Kasumi-1 (cell line): ENCODE measurements around the gene DNAH3.
"Not testable (repeated sequence)": the region's sequence is repeated elsewhere in the genome, so short reads cannot be mapped to it uniquely, and the experiment has no call there.

Experiments used
- DNase-seq, 2 experiments: peaks; one replicate each; lab custom pipeline; 2025; lab: John Stamatoyannopoulos, UW

Gene DNAH3

GRCh38 chr16:20997147-20997546, 153.5 kb downstream of the DNAH3 start:
- no peak for DNase-seq

GRCh38 chr16:20995711-20996110, 154.9 kb downstream of the DNAH3 start:
- no peak for DNase-seq

GRCh38 chr16:20989496-20990070, 161.1 kb downstream of the DNAH3 start:
- DNase-seq: not testable (repeated sequence)

- no peak for DNase-seq
These were observed 163.6 kb downstream of the DNAH3 start for GRCh38 chr16:20987049-20987448.

GRCh38 chr16:20984019-20984418, 166.6 kb downstream of the DNAH3 start:
- no peak for DNase-seq

- peak in 1 of 2 experiments; percentile 0 for DNase-seq
These were observed 174.1 kb downstream of the DNAH3 start for GRCh38 chr16:20976576-20976975.

- DNase-seq: not testable (repeated sequence)
These were observed 177.4 kb downstream of the DNAH3 start for GRCh38 chr16:20973201-20973600.

GRCh38 chr16:20971401-20971800, 179.2 kb downstream of the DNAH3 start:
- DNase-seq: no peak

GRCh38 chr16:20969386-20969785, 181.3 kb downstream of the DNAH3 start:
- no peak for DNase-seq

- DNase-seq: no peak
These were observed 181.9 kb downstream of the DNAH3 start for GRCh38 chr16:20968765-20969164.

GRCh38 chr16:20960899-20961298, 189.7 kb downstream of the DNAH3 start:
- DNase-seq: no peak

GRCh38 chr16:20957153-20957552, 193.5 kb downstream of the DNAH3 start:
- no peak for DNase-seq

GRCh38 chr16:20956319-20956718, 194.3 kb downstream of the DNAH3 start:
- no peak for DNase-seq

GRCh38 chr16:20954574-20954973, 196.1 kb downstream of the DNAH3 start:
- DNase-seq: no peak

GRCh38 chr16:20952139-20952920, 198.3 kb downstream of the DNAH3 start:
- DNase-seq: no peak

- no peak for DNase-seq
These were observed 200.4 kb downstream of the DNAH3 start for GRCh38 chr16:20950294-20950693.

- no peak for DNase-seq
These were observed 201.0 kb downstream of the DNAH3 start for GRCh38 chr16:20949660-20950059.

- DNase-seq: no peak
These were observed 202.2 kb downstream of the DNAH3 start for GRCh38 chr16:20948444-20948843.

- no peak for DNase-seq
These were observed 204.5 kb downstream of the DNAH3 start for GRCh38 chr16:20946015-20946629.

GRCh38 chr16:20945575-20945875, 205.1 kb downstream of the DNAH3 start:
- DNase-seq: not testable (repeated sequence)

GRCh38 chr16:20944861-20945574, 205.6 kb downstream of the DNAH3 start:
- no peak for DNase-seq

GRCh38 chr16:20942256-20942655, 208.4 kb downstream of the DNAH3 start:
- no peak for DNase-seq

- no peak for DNase-seq
These were observed 209.1 kb downstream of the DNAH3 start for GRCh38 chr16:20941636-20941926.
